ENCODE measurements around the gene SRF.

Gene SRF

GRCh38 chr6:43147691-43148477, 23.2 kb upstream of the SRF start:
- no peak for DNase-seq (ENCODE audit: low spot score)

GRCh38 chr6:43149265-43149664, 21.8 kb upstream of the SRF start:
- DNase-seq (ENCODE audit: low spot score) = no peak

GRCh38 chr6:43150051-43150751, 20.9 kb upstream of the SRF start:
- no peak for DNase-seq (ENCODE audit: low spot score)

- DNase-seq (ENCODE audit: low spot score) = no peak
Observed at GRCh38 chr6:43159599-43159998, 11.5 kb upstream of the SRF start.

- DNase-seq (ENCODE audit: low spot score) = no peak
Observed at GRCh38 chr6:43163899-43164298, 7.2 kb upstream of the SRF start.

- no peak for DNase-seq (ENCODE audit: low spot score)
Observed at GRCh38 chr6:43170417-43170930, 595 bp upstream of the SRF start.

- no peak for DNase-seq (ENCODE audit: low spot score)
Observed at GRCh38 chr6:43171707-43172103, 636 bp downstream of the SRF start.

- DNase-seq (ENCODE audit: low spot score) = peak; percentile 40
Observed at GRCh38 chr6:43172104-43173007, 1.3 kb downstream of the SRF start.

GRCh38 chr6:43173591-43174262, 2.7 kb downstream of the SRF start:
- DNase-seq (ENCODE audit: low spot score) = no peak

GRCh38 chr6:43174263-43175112, 3.4 kb downstream of the SRF start:
- DNase-seq (ENCODE audit: low spot score) = peak; percentile 98

- DNase-seq (ENCODE audit: low spot score) = no peak
Observed at GRCh38 chr6:43175676-43176422, 4.8 kb downstream of the SRF start.

GRCh38 chr6:43176423-43176786, 5.3 kb downstream of the SRF start:
- no peak for DNase-seq (ENCODE audit: low spot score)

- no peak for DNase-seq (ENCODE audit: low spot score)
Observed at GRCh38 chr6:43178150-43178549, 7.1 kb downstream of the SRF start.

- DNase-seq (ENCODE audit: low spot score) = no peak
Observed at GRCh38 chr6:43178951-43179830, 8.1 kb downstream of the SRF start.

GRCh38 chr6:43180058-43180457, 9.0 kb downstream of the SRF start:
- DNase-seq (ENCODE audit: low spot score) = no peak

GRCh38 chr6:43180985-43181384, 9.9 kb downstream of the SRF start:
- no peak for DNase-seq (ENCODE audit: low spot score)

- no peak for DNase-seq (ENCODE audit: low spot score)
Observed at GRCh38 chr6:43181621-43181941, 10.5 kb downstream of the SRF start.

- DNase-seq (ENCODE audit: low spot score) = peak; percentile 78
Observed at GRCh38 chr6:43181942-43182860, 11.1 kb downstream of the SRF start, which contains the start of gene CUL9. CUL9 (plus strand) TSS chr6:43182196; CDS start chr6:43184311, 2,115 bp downstream.
